Smooth muscle cell (in vitro differentiated cells): ENCODE measurements around the gene HHAT. TPM values are rescaled to one million over a fixed set of nuclear protein-coding genes. Genes with fewer than 3 reads are reported as not detected.
"Not testable (repeated sequence)": the region's sequence is repeated elsewhere in the genome, so short reads cannot be mapped to it uniquely, and the experiment has no call there.

Source experiments
- DNase-seq: peaks from one replicate; lab custom pipeline; 2025; ENCODE audit not compliant: unreplicated experiment; lab: John Stamatoyannopoulos, UW
- H2AFZ ChIP-seq: fragments of 200-600 bp; sonication (generic); 2 replicates; pipeline ENCODE4 v1.6.0; 2016; ENCODE audit warnings: antibody characterized with exemption, low read depth, mild to moderate bottlenecking
- H3F3A ChIP-seq: fragments of 200-600 bp; sonication (generic); 2 replicates; pipeline ENCODE4 v1.6.0; 2017; ENCODE audit warnings: antibody characterized with exemption, low read depth
- H3K27ac ChIP-seq: fragments of 200-600 bp; sonication (generic); 2 replicates; pipeline ENCODE4 v1.5.1; 2016; ENCODE audit warnings: low read depth, mild to moderate bottlenecking
- H3K27me3 ChIP-seq: fragments of 200-600 bp; sonication (generic); 2 replicates; pipeline ENCODE4 v1.6.1; 2016; ENCODE audit warnings: low read depth, mild to moderate bottlenecking
- H3K36me3 ChIP-seq: fragments of 200-600 bp; sonication (generic); 2 replicates; pipeline ENCODE4 v1.5.1; 2016; ENCODE audit warnings: low read depth
- H3K4me1 ChIP-seq: fragments of 200-600 bp; sonication (generic); 2 replicates; pipeline ENCODE4 v1.5.1; 2016; ENCODE audit warnings: low read depth
- H3K4me2 ChIP-seq: fragments of 200-600 bp; sonication (generic); 2 replicates; pipeline ENCODE4 v1.6.0; 2016; ENCODE audit warnings: mild to moderate bottlenecking
- H3K4me3 ChIP-seq: fragments of 200-600 bp; sonication (generic); 2 replicates; pipeline ENCODE4 v1.5.1; 2016; ENCODE audit warnings: mild to moderate bottlenecking
- H3K79me2 ChIP-seq: fragments of 200-600 bp; sonication (generic); 2 replicates; pipeline ENCODE4 v1.6.0; 2016; ENCODE audit warnings: low read depth, mild to moderate bottlenecking
- H3K9ac ChIP-seq: fragments of 200-600 bp; sonication (generic); 2 replicates; pipeline ENCODE4 v1.6.0; 2016; ENCODE audit warnings: low read depth
- H3K9me3 ChIP-seq: fragments of 200-600 bp; sonication (generic); replicated peaks from 2 replicates; pipeline ENCODE4 v1.5.1; 2016; ENCODE audit warnings: low read depth
- H4K20me1 ChIP-seq: fragments of 200-600 bp; sonication (generic); 2 replicates; pipeline ENCODE4 v1.6.0; 2016; ENCODE audit warnings: low read depth
- CTCF ChIP-seq: fragments of 200-600 bp; sonication (generic); IDR thresholded peaks from 2 replicates; pipeline ENCODE4 v1.5.1; 2017; ENCODE audit warnings: borderline replicate concordance, mild to moderate bottlenecking, antibody characterized with exemption; ENCODE audit not compliant: insufficient read depth, poor library complexity, severe bottlenecking
- WGBS: methylation state at CpG from one replicate; pipeline ENCODE4 v1.1.7; 2016; ENCODE audit warnings: low lambda C conversion rate; 5-methylcytosine and 5-hydroxymethylcytosine counted together
- polyA plus RNA-seq: library from polyadenylated mRNA; unstranded; fragments of >200 nt; fragmentation: Nextera tagmentation; extraction: Ambion mirVana; gene quantifications from 2 replicates; pipeline ENCODE4 v1.2.1, GENCODE V29; 2016
- total RNA-seq: library from RNA; depleted of rRNA; stranded (reverse); fragments of >200 nt; gene quantifications from 2 replicates; pipeline ENCODE4 v1.2.3, GENCODE V29; 2014

HHAT gene
- total and polyA plus RNA-seq, 2 experiments from 2014 or later, result 4.6 to 9.8 TPM

GRCh38 chr1:210416681-210417080, 88.0 kb downstream of the HHAT start:
- H3K4me2 ChIP-seq, result no peak overlapping the region
- H3K36me3 ChIP-seq, result no peaks in the 10 kb centered on the region
- H3K4me1 ChIP-seq, result no peaks in the 10 kb centered on the region
- no peaks in the 10 kb centered on the region for H3K27me3 ChIP-seq
- no peaks in the 10 kb centered on the region for H3K79me2 ChIP-seq
- TF ChIP-seq CTCF, result no peak
- WGBS, result 89% methylated on average over 2 of the region's 2 CpGs
- H3K9me3 ChIP-seq, result no peaks in the 10 kb centered on the region
- no peak overlapping the region for H3K4me3 ChIP-seq
- H3K9ac ChIP-seq, result no peak overlapping the region
- H3F3A ChIP-seq, result no peaks in the 10 kb centered on the region
- no peak overlapping the region for H2AFZ ChIP-seq
- no peak for DNase-seq
- H4K20me1 ChIP-seq, result no peaks in the 10 kb centered on the region
- no peak overlapping the region for H3K27ac ChIP-seq

- no peak for DNase-seq
- Histone ChIP-seq H3F3A (no peaks in the 10 kb centered on the region), H2AFZ (no peak overlapping the region), H3K4me3 (no peak overlapping the region), H3K27ac (no peak overlapping the region), H4K20me1 (no peaks in the 10 kb centered on the region), H3K4me2 (no peak overlapping the region), H3K27me3 (no peaks in the 10 kb centered on the region), H3K4me1 (no peaks in the 10 kb centered on the region), H3K9ac (no peak overlapping the region), H3K36me3 (no peaks in the 10 kb centered on the region), H3K9me3 (no peaks in the 10 kb centered on the region), H3K79me2 (no peaks in the 10 kb centered on the region)
- 92% methylated on average over 5 of the region's 5 CpGs for WGBS
- no peak for TF ChIP-seq CTCF
Measured at GRCh38 chr1:210417881-210418280, 89.2 kb downstream of the HHAT start.

- no peak for TF ChIP-seq CTCF
- no peak overlapping the region for H3K4me3 ChIP-seq
- no peak overlapping the region for H2AFZ ChIP-seq
- H3K27me3 ChIP-seq, result no peaks in the 10 kb centered on the region
- 88% methylated on average over 7 of the region's 7 CpGs for WGBS
- H4K20me1 ChIP-seq, result no peaks in the 10 kb centered on the region
- no peaks in the 10 kb centered on the region for H3K9me3 ChIP-seq
- H3K79me2 ChIP-seq, result no peaks in the 10 kb centered on the region
- no peak overlapping the region for H3K4me2 ChIP-seq
- no peaks in the 10 kb centered on the region for H3F3A ChIP-seq
- no peak overlapping the region for H3K9ac ChIP-seq
- H3K27ac ChIP-seq, result no peak overlapping the region
- no peaks in the 10 kb centered on the region for H3K36me3 ChIP-seq
- H3K4me1 ChIP-seq, result no peaks in the 10 kb centered on the region
- DNase-seq, result no peak
Measured at GRCh38 chr1:210418863-210419650, 90.4 kb downstream of the HHAT start.

GRCh38 chr1:210426696-210427095, 98.0 kb downstream of the HHAT start:
- DNase-seq, H3K27me3 ChIP-seq, H4K20me1 ChIP-seq, H3K79me2 ChIP-seq, H3K27ac ChIP-seq, H3K4me1 ChIP-seq, H3K9me3 ChIP-seq, H3F3A ChIP-seq, H3K36me3 ChIP-seq, H3K4me2 ChIP-seq, H2AFZ ChIP-seq, H3K9ac ChIP-seq, H3K4me3 ChIP-seq: not testable (repeated sequence)
- 95% methylated on average over 1 of the region's 1 CpG for WGBS
